Kidney (tissue), 14 donors: ENCODE results near the gene APH1B. TPM values are rescaled to one million over a fixed set of nuclear protein-coding genes. Genes with fewer than 3 reads are reported as not detected.

Experiments
- DNase-seq, 5 donors: peaks; one replicate each; pipeline ENCODE4 v3.0.0-alpha.2; 2013 to 2020
- FAIRE-seq: peaks from 2 replicates; lab custom pipeline; 2012; peaks lifted over from hg19 to GRCh38; lab: Jason Lieb, UNC
- H3K27ac ChIP-seq, 2 donors: one replicate each; pipeline ENCODE4 v1.7.0; 2013; ENCODE audit warnings: low read depth in 2 of 2, low read length in 2 of 2, inconsistent platforms in 1 of 2
- H3K27me3 ChIP-seq: one replicate; pipeline ENCODE4 v1.7.1; 2013; ENCODE audit warnings: low read length, inconsistent platforms; ENCODE audit not compliant: control insufficient read depth, insufficient read depth
- H3K36me3 ChIP-seq, 3 donors: one replicate each; pipeline versions ENCODE4 v1.7.0 to v1.7.1; 2013; ENCODE audit warnings: low read length in 3 of 3, control low read depth in 1 of 3, inconsistent platforms in 1 of 3; ENCODE audit not compliant: insufficient read depth in 3 of 3, control insufficient read depth in 2 of 3
- H3K4me1 ChIP-seq, 3 donors: one replicate each; pipeline versions ENCODE4 v1.7.0 to v1.7.1; 2013; ENCODE audit warnings: low read length in 3 of 3, inconsistent platforms in 1 of 3, low read depth in 1 of 3; ENCODE audit not compliant: control insufficient read depth in 2 of 3, insufficient read depth in 2 of 3
- H3K4me3 ChIP-seq, 3 donors: one replicate each; pipeline versions ENCODE4 v1.7.0 to v1.8.1; 2013; ENCODE audit warnings: low read length in 3 of 3, control low read depth in 1 of 3, inconsistent platforms in 1 of 3
- H3K9ac ChIP-seq, 3 donors: one replicate each; pipeline versions ENCODE4 v1.7.0 to v1.7.1; 2013; ENCODE audit warnings: low read length in 3 of 3, control low read depth in 1 of 3, inconsistent platforms in 1 of 3
- H3K9me3 ChIP-seq, 3 donors: one replicate each; pipeline versions ENCODE4 v1.7.0 to v1.7.1; 2013; ENCODE audit warnings: low read length in 3 of 3, control low read depth in 1 of 3, inconsistent platforms in 1 of 3; ENCODE audit not compliant: control insufficient read depth in 2 of 3, insufficient read depth in 1 of 3
- CTCF ChIP-seq: IDR thresholded peaks from 3 replicates; pipeline ENCODE4 v1.5.1; 2012; ENCODE audit warnings: mild to moderate bottlenecking, moderate library complexity, borderline replicate concordance; ENCODE audit not compliant: insufficient read depth; ENCODE audit errors: extremely low read depth
- intact Hi-C: fragments of 100-400 bp; cut with DNase I; formaldehyde crosslinking; loops from one replicate; pipeline ENCODE4 v1.11.1; 2022
- polyA plus RNA-seq: library from polyadenylated mRNA; stranded (reverse); fragments of 350-450 nt; fragmentation: Illumina TruSeq; extraction: RNeasy Lipid Tissue Mini Kit (QIAGEN cat#74804); gene quantifications from one replicate; pipeline ENCODE4 v1.2.3, GENCODE V29; 2014; ENCODE audit warnings: low read depth, low replicate concordance; ENCODE audit not compliant: insufficient read depth
- total RNA-seq: library from RNA; stranded (reverse); fragmentation: NEBNext Ultra II Directional; extraction: Animal tissue kit (Norgen Biotek cat#: 25700); gene quantifications from one replicate; pipeline ENCODE4 v1.2.1, GENCODE V29; 2021
- donor health status: control.
- donor health status: control.
- donor health status: control.
- donor health status: control.
- donor health status: control.
- donor health status: DM: yes; HTN: yes; CAD: no.
- donor health status: Normal renal cell carcinoma (clear cell type).

Gene APH1B
- total and polyA plus RNA-seq, 2 donors from 2014 or later: 12.3 to 22.4 TPM

GRCh38 chr15:63345391-63345752 is 68.0 kb downstream of the APH1B start:
- intact Hi-C loops: no loop called here
- Histone ChIP-seq H3K9me3 (no peaks in the 10 kb centered on the region), H3K27me3 (no peaks in the 10 kb centered on the region), H3K4me1 (peaks cover 0 to 35% (median 33%) of the 10 kb centered on the region in 3 donors), H3K36me3 (peaks cover 0 to 34% (median 10%) of the 10 kb centered on the region in 3 donors), H3K27ac (peak overlapping the region in 1 of 2 donors; percentile 38), H3K9ac (no peak overlapping the region), H3K4me3 (no peak overlapping the region)
- FAIRE-seq: no peak
- DNase-seq: no peak
- no peak for TF ChIP-seq CTCF

- no peak for TF ChIP-seq CTCF
- FAIRE-seq: no peak
- Histone ChIP-seq H3K27me3 (no peaks in the 10 kb centered on the region), H3K9ac (no peak overlapping the region), H3K36me3 (peaks cover 0 to 20% (median 4%) of the 10 kb centered on the region in 3 donors), H3K27ac (peak overlapping the region in 1 of 2 donors; percentile 54), H3K9me3 (no peaks in the 10 kb centered on the region), H3K4me3 (no peak overlapping the region), H3K4me1 (peaks cover 0 to 37% (median 35%) of the 10 kb centered on the region in 3 donors)
- intact Hi-C loops: no loop called here
- peak in 1 of 5 donors; percentile 54 for DNase-seq
Measured at GRCh38 chr15:63347074-63347857, 69.9 kb downstream of the APH1B start.

- peak overlapping the region; percentile 54 to 59 for H3K27ac ChIP-seq
- H3K9me3 ChIP-seq: no peaks in the 10 kb centered on the region
- no peak for TF ChIP-seq CTCF
- H3K36me3 ChIP-seq: peaks cover 0 to 20% (median 4%) of the 10 kb centered on the region in 3 donors
- H3K9ac ChIP-seq: no peak overlapping the region
- peaks cover 0 to 43% (median 35%) of the 10 kb centered on the region in 3 donors for H3K4me1 ChIP-seq
- no peak overlapping the region for H3K4me3 ChIP-seq
- DNase-seq (peak in 2 of 5 donors; percentile 48 to 85), FAIRE-seq (no peak)
- intact Hi-C loops: no loop called here
- H3K27me3 ChIP-seq: no peaks in the 10 kb centered on the region
Measured at GRCh38 chr15:63348392-63348791, 71.0 kb downstream of the APH1B start.
